GM12875 (cell line): ENCODE measurements around the gene CCDC87.

ENCODE experiments used
- H3K4me3 ChIP-seq: one replicate; pipeline ENCODE4 v1.5.1; 2011; ENCODE audit warnings: low read depth, low read length, control low read depth
- TF ChIP-seq, protein P1 (sequence below): IDR thresholded peaks from 2 replicates; pipeline ENCODE4 v1.5.1; 2011; ENCODE audit warnings: low read depth, mild to moderate bottlenecking, control low read depth, inconsistent platforms, low read length, moderate library complexity, borderline replicate concordance; ENCODE audit not compliant: insufficient read depth

Gene CCDC87

DNA sequence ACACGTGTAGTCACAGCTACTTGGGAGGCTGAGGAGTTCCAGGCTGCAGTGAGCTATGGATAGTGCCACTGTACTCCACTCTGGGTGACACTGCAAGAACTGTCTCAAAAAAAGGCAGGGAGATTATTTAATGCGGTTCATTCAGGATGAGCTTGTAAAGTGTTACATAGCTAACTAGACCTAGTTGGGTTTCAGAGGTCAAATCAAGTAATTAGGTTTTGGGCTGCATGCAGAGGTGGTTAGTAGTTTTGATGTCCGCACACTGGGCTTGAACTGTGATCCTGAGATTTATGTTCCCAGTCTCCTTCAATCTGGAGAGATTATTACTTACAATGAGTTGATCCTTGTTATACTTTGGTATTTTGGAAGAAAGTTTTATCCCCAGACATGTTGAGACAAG lies 43.5 kb upstream of the CCDC87 start:
- no peak overlapping the region for H3K4me3 ChIP-seq
- TF ChIP-seq, protein P1, sequence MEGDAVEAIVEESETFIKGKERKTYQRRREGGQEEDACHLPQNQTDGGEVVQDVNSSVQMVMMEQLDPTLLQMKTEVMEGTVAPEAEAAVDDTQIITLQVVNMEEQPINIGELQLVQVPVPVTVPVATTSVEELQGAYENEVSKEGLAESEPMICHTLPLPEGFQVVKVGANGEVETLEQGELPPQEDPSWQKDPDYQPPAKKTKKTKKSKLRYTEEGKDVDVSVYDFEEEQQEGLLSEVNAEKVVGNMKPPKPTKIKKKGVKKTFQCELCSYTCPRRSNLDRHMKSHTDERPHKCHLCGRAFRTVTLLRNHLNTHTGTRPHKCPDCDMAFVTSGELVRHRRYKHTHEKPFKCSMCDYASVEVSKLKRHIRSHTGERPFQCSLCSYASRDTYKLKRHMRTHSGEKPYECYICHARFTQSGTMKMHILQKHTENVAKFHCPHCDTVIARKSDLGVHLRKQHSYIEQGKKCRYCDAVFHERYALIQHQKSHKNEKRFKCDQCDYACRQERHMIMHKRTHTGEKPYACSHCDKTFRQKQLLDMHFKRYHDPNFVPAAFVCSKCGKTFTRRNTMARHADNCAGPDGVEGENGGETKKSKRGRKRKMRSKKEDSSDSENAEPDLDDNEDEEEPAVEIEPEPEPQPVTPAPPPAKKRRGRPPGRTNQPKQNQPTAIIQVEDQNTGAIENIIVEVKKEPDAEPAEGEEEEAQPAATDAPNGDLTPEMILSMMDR = no peak

DNA sequence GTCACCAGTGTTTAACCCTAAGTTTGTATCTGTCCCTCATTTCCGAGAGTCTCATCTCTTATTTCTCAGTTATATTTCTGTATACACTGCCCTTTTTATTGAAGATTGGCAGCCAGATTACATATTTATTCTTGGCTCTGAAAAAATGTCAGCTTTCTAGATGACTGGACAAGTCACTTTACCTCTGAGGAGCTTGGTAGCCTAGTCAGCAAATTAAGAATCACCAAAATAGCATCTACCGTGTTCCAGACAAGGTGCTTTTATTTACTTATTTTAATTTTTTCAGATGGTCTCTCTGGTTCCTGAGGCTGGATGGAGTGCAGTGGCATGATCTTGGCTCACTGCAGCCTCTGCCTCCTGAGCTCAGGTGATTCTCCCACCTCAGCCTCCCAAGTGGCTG lies 40.1 kb upstream of the CCDC87 start:
- no peak overlapping the region for H3K4me3 ChIP-seq
- TF ChIP-seq, protein P1 = no peak

DNA sequence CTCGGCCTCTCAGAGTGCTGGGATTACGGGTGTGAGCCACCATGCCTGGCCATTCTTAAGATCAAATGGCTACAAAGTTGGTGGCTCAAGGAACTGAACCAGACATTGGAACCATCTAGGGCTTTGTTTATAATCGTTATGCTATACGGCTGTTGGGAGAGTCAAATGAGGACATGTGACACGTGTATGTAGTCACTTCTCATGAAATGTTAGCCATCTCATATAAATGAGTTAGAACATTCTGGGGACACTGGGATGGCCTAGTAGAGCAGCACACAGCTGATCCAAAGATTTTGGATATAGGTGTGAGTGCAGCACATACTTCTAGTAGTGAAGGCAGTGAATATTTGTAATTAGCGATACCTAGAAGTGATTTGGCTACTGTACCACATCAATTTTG lies 39.0 kb upstream of the CCDC87 start:
- H3K4me3 ChIP-seq = no peak overlapping the region
- TF ChIP-seq, protein P1 = no peak

DNA sequence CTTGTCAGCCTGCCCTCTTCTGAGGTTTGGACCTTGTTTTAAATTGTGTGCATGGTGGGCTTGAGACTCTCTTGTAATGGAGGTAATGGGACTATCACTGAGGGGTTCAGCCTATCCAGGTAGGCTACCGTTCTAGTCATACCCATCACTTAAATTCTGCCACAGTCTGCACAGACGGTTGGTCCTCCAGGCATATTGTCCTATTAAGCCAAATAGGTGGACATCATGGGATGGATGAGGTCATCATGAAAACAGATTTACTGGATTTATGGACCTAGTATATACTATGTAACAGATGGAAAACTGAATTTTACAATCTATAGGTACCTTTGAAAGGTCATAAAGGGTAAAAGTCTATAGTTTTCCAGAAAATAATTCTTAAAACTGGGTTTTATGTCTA lies 36.5 kb upstream of the CCDC87 start:
- no peak overlapping the region for H3K4me3 ChIP-seq
- TF ChIP-seq, protein P1 = no peak

DNA sequence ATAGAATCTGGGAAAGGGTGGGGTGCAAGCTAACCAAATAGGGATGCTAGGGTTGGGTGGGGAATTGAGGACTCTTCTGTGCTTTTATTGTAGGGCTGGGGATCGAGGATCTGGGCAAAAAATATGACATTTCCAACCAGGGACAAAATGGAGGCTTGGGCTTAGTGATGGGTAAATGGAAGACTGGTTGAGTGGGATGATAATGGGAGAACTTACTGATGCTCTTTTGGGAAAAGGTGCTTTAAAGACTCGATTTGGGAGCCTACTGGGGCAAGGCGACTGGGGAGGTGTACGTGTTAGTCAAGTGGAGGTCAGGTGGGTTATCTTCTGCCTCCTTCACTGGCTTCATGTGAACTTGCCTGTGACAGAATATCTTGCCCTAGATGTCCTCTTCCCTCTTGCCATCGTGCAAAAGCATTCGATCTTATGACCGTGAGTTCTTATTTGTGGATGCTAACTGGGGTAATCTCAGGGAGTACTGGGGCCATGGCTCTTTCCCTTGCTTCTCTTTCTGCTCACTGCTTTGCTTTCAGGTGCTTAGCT lies 35.3 kb upstream of the CCDC87 start:
- TF ChIP-seq, protein P1 = no peak

DNA sequence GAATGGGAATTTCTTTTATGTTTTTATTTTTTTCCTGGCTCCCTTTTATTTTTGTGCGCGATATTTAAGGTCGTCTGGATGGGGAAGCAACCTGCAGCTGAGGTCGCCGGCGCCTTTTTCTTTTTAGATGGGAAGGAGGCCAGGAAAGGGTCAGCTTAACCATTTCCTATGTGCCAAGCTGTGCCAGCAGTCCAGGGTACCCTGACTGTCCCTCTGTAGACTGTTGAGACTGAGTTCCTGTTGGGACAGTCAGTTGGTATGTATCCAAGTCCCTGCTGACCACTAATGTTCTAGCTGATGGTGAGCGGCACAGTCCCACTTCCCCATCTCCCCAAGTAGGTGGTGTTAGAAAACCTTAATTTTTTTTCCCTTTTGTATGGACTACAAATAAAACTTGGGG lies 34.1 kb upstream of the CCDC87 start:
- TF ChIP-seq, protein P1 = no peak
- H3K4me3 ChIP-seq = no peak overlapping the region

More for the DNA sequence above, 35.3 kb upstream of the CCDC87 start:
- no peak overlapping the region for H3K4me3 ChIP-seq

DNA sequence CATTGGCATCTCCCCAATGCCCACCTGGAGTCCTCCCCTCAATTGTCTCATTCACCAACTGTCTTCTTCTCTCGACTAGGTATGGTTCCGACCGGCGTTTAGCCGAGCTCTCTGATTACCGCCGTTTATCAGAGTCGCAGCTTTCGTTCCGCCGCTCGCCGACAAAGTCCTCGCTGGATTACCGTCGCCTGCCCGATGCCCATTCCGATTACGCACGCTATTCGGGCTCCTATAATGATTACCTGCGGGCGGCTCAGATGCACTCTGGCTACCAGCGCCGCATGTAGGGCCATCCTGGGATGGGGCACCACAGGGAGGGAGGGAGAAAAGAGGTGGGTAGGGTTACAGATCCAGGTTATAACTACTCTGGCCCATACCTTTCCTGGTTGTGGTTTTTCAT lies 33.5 kb upstream of the CCDC87 start:
- H3K4me3 ChIP-seq = no peak overlapping the region
- TF ChIP-seq, protein P1 = no peak
